ENCODE results near the gene GFY.
A peak's percentile ranks its signal among the peaks of the same experiment; 100 is the strongest.

Gene GFY

DNA sequence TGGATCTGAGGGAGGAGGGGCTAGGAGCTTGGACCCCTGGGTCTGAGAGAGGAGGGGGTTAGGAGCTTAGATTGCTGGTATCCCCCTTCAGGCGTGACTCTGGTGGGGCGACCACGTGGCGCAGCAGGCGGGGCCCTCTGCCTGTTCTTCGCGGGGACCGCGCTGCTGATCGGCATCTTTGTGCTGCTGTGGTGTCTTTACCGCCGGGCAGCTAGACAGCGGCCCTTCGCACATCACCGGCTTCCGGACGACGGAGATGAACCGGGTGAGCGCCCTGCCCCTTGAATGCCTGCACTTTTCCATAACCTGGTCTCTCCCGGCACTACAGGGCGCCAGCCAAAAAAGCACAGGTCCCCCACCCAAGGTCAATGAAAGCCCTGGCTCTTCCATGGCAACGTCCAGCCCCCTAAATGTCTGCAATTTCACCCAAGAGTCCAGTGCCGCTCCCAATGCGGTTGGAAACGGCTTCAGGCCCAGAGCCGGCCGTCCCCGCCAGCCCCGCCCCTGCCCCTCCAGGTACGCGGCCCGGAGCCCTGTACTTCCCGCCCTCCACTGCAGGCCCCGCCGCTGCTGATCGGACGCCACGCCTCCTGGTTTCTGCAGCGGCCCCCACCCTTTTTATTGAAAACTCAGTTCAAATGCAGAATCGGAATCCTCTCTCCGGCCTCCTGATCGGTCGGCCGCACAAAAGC lies 2.8 kb downstream of the GFY start:
- peaks cover 3 to 7% of the 10 kb centered on the region in 2 donors for H3K4me1 ChIP-seq (ENCODE audit: control insufficient read depth in 2 of 2, insufficient read depth in 2 of 2, low read length in 2 of 2)
- no peaks in the 10 kb centered on the region for H3K36me3 ChIP-seq (ENCODE audit: control insufficient read depth in 2 of 2, insufficient read depth in 2 of 2, low read length in 2 of 2)
- peak overlapping the region; percentile 9 to 20 for H3K4me3 ChIP-seq (ENCODE audit: low read length in 2 of 2)
- no peak overlapping the region for H3K9ac ChIP-seq (ENCODE audit: low read depth in 1 of 2, low read length in 2 of 2)
- peaks cover 68 to 77% of the 10 kb centered on the region in 2 donors for H3K27me3 ChIP-seq (ENCODE audit: control insufficient read depth in 2 of 2, insufficient read depth in 2 of 2, low read length in 2 of 2)
- H3K9me3 ChIP-seq (ENCODE audit: control insufficient read depth in 2 of 2, low read length in 2 of 2) = no peaks in the 10 kb centered on the region
- H3K27ac ChIP-seq (ENCODE audit: low read depth in 2 of 2, low read length in 2 of 2) = no peak overlapping the region

DNA sequence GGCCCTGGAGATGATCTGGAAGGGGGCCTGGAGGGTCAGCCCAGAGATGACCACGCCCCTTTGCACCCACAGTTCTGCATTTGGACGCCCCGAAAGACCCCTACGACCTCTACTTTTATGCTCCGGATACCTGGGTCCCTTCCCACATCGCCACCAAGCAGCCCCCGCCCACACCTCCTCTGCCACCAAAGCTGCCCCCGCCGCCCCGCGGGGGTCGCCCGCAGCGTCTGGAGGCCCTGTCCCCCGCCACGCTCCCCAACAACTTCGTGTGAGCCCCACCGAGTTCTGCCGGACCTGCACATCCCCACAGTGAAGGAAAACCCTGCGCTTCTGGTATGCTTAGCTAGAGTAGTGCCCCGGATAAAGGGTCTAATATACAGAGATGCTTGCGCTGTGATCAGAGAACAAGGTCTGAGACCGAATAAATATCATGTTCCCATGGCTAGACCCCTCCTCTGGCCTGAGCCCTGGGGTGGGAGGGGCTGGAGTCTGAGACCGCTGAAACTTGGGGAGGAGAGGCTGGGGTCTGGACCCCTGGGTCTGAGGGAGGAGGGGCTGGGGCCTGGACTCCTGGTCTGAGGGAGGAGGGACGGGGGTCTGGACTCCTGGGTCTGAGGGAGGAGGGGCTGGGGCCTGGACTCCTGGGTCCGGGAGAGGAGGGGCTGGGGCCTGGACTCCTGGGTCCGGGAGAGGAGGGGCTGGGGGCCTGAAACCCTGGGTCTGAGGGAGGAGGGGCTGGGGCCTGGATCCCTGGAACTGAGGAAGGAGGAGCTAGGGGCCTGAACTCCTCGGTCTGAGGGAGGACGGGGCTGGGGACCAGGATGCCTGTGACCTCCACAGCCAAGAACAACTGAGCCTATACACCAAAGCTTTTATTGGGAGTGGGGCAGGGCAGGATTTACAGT lies 3.6 kb downstream of the GFY start:
- Histone ChIP-seq H3K27ac (ENCODE audit: low read depth in 2 of 2, low read length in 2 of 2) (no peak overlapping the region), H3K9ac (ENCODE audit: low read depth in 1 of 2, low read length in 2 of 2) (no peak overlapping the region), H3K9me3 (ENCODE audit: control insufficient read depth in 2 of 2, low read length in 2 of 2) (no peaks in the 10 kb centered on the region), H3K27me3 (ENCODE audit: control insufficient read depth in 2 of 2, insufficient read depth in 2 of 2, low read length in 2 of 2) (peaks cover 67 to 77% of the 10 kb centered on the region in 2 donors), H3K4me1 (ENCODE audit: control insufficient read depth in 2 of 2, insufficient read depth in 2 of 2, low read length in 2 of 2) (peaks cover 3 to 7% of the 10 kb centered on the region in 2 donors), H3K4me3 (ENCODE audit: low read length in 2 of 2) (no peak overlapping the region), H3K36me3 (ENCODE audit: control insufficient read depth in 2 of 2, insufficient read depth in 2 of 2, low read length in 2 of 2) (no peaks in the 10 kb centered on the region)

DNA sequence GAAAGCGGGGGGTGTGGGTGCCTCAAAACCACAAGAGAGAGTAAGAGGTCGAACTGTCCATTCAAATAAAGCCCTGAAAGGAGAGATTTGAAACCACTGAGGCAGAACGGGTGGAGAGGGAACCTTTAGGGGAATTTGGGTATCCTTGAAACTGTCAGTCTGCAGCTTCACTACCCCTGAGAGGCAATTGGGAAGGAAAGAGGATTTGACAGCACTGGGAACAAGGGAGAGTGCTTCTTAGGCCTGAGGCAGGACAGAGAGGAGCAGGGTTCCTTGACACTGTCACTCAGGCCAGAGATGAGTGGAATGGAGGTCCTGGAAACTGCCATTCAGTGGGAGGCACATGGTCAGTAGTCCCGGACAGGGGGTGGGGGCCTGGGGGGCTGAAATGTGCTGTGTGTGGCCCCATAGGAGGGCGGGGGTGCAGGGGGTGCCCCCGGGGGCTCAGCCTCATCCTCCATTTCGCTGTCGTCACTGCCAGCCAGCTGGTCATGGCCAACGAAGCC lies 5.0 kb downstream of the GFY start:
- H3K4me3 ChIP-seq (ENCODE audit: low read length in 2 of 2) = no peak overlapping the region
- peaks cover 3 to 7% of the 10 kb centered on the region in 2 donors for H3K4me1 ChIP-seq (ENCODE audit: control insufficient read depth in 2 of 2, insufficient read depth in 2 of 2, low read length in 2 of 2)
- H3K27me3 ChIP-seq (ENCODE audit: control insufficient read depth in 2 of 2, insufficient read depth in 2 of 2, low read length in 2 of 2) = peaks cover 68 to 73% of the 10 kb centered on the region in 2 donors
- H3K9me3 ChIP-seq (ENCODE audit: control insufficient read depth in 2 of 2, low read length in 2 of 2) = no peaks in the 10 kb centered on the region
- no peaks in the 10 kb centered on the region for H3K36me3 ChIP-seq (ENCODE audit: control insufficient read depth in 2 of 2, insufficient read depth in 2 of 2, low read length in 2 of 2)
- no peak overlapping the region for H3K9ac ChIP-seq (ENCODE audit: low read depth in 1 of 2, low read length in 2 of 2)
- H3K27ac ChIP-seq (ENCODE audit: low read depth in 2 of 2, low read length in 2 of 2) = no peak overlapping the region

DNA sequence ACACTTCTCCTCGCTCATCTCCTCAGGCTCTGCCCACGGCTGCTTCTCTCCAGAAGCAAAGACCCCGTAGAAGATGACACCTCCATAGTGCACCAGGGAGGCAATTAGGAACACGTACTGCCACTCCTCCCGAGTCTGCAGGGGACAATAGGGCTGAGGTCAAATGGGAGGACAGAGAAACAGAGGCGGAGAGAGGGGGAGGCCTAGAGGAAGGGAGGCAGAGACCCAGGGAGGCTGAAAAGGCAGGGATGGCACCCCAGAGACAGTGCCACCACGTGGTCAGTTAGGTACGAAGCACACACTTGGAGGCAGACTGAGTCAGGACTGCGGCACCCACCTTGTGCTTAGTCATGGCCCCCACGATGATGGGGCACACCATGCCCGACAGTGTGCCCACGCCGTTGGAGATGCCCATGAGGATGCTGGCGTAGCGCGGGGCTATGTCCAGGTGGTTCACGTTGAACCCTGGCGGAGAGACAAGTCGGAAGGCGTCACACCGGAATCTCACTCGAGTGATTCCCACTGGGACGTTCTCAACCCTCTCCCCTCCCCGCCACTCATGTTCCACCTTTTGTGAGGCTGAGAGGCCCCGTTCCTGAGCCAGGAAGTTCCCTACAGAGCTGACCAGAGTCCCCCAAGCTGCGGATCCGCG lies 5.6 kb downstream of the GFY start:
- H3K9ac ChIP-seq (ENCODE audit: low read depth in 1 of 2, low read length in 2 of 2) = no peak overlapping the region
- H3K27ac ChIP-seq (ENCODE audit: low read depth in 2 of 2, low read length in 2 of 2) = no peak overlapping the region
- H3K9me3 ChIP-seq (ENCODE audit: control insufficient read depth in 2 of 2, low read length in 2 of 2) = no peaks in the 10 kb centered on the region
- H3K36me3 ChIP-seq (ENCODE audit: control insufficient read depth in 2 of 2, insufficient read depth in 2 of 2, low read length in 2 of 2) = no peaks in the 10 kb centered on the region
- H3K4me3 ChIP-seq (ENCODE audit: low read length in 2 of 2) = no peak overlapping the region
- peaks cover 3 to 7% of the 10 kb centered on the region in 2 donors for H3K4me1 ChIP-seq (ENCODE audit: control insufficient read depth in 2 of 2, insufficient read depth in 2 of 2, low read length in 2 of 2)
- peaks cover 62 to 73% of the 10 kb centered on the region in 2 donors for H3K27me3 ChIP-seq (ENCODE audit: control insufficient read depth in 2 of 2, insufficient read depth in 2 of 2, low read length in 2 of 2)

DNA sequence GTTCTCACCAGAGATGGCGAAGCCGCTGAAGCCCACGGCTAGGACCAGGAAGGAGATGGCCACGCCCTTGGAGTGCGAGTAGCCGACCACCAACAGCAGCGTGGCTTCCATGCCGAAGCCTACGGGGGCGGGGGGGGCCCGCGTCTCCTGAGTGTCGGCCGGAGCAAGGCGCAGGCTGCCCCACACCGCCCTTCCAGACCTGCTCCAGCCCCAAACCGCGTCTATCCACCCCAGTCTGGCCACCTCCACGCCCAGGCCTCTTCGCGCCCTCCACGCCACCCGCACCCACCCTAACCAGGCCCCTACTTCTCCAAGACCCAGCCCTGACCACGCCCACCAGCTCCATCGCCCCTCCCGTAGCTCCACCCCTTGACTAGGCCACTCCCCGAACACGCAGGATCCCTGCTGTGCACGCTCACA lies 6.2 kb downstream of the GFY start:
- Histone ChIP-seq H3K36me3 (ENCODE audit: control insufficient read depth in 2 of 2, insufficient read depth in 2 of 2, low read length in 2 of 2) (no peaks in the 10 kb centered on the region), H3K9ac (ENCODE audit: low read depth in 1 of 2, low read length in 2 of 2) (no peak overlapping the region), H3K4me3 (ENCODE audit: low read length in 2 of 2) (no peak overlapping the region), H3K27ac (ENCODE audit: low read depth in 2 of 2, low read length in 2 of 2) (no peak overlapping the region), H3K9me3 (ENCODE audit: control insufficient read depth in 2 of 2, low read length in 2 of 2) (no peaks in the 10 kb centered on the region), H3K4me1 (ENCODE audit: control insufficient read depth in 2 of 2, insufficient read depth in 2 of 2, low read length in 2 of 2) (peaks cover 3 to 7% of the 10 kb centered on the region in 2 donors), H3K27me3 (ENCODE audit: control insufficient read depth in 2 of 2, insufficient read depth in 2 of 2, low read length in 2 of 2) (peaks cover 62 to 73% of the 10 kb centered on the region in 2 donors)

DNA sequence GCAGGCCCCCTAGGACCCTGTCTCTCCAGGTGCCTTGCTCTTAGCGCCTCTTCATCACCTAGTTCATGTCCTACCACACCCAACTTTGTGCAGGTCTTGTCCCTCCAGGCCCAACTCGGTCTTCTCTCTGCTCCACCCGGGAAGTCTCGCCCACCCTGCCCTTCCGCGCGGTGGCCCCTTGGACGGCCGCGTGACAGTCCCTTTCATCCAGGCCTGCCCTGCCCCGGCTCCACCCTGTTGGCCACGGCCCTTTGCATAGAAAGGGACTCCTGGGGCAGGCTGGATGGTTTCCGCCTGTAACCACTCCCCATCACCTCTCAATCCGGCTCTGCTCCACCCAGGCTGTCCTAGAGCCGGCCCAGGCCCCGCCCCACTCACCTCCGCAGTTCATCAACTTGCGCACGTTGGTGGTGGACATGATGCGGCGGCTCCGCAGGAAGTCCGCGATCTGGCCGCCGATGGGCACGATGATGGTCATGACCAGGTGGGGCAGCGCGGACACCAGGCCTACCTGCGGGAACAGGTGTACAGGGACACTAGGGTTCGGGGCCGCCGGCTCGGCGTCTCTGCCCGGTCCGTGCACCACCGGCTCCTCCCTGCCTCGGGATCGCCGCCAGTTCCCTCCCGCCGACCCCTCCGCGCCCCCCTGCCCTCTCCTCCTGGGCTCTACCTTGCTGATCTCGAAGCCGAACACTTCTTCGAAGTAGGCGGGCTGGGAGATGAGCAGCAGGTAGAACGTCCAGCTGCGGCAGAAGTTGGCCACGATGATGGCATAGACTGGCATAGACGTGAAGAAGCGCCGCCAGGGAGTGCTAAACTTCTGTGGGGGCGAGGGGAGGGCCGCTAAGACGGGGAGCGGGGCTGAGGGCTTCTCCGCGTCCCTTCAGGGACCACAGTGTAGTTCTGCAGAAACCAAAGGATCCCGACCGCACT lies 7.2 kb downstream of the GFY start:
- Histone ChIP-seq H3K9ac (ENCODE audit: low read depth in 1 of 2, low read length in 2 of 2) (no peak overlapping the region), H3K27ac (ENCODE audit: low read depth in 2 of 2, low read length in 2 of 2) (no peak overlapping the region), H3K9me3 (ENCODE audit: control insufficient read depth in 2 of 2, low read length in 2 of 2) (no peaks in the 10 kb centered on the region), H3K4me1 (ENCODE audit: control insufficient read depth in 2 of 2, insufficient read depth in 2 of 2, low read length in 2 of 2) (peaks cover 3 to 7% of the 10 kb centered on the region in 2 donors), H3K36me3 (ENCODE audit: control insufficient read depth in 2 of 2, insufficient read depth in 2 of 2, low read length in 2 of 2) (no peaks in the 10 kb centered on the region), H3K27me3 (ENCODE audit: control insufficient read depth in 2 of 2, insufficient read depth in 2 of 2, low read length in 2 of 2) (peaks cover 60 to 75% of the 10 kb centered on the region in 2 donors), H3K4me3 (ENCODE audit: low read length in 2 of 2) (no peak overlapping the region)

DNA sequence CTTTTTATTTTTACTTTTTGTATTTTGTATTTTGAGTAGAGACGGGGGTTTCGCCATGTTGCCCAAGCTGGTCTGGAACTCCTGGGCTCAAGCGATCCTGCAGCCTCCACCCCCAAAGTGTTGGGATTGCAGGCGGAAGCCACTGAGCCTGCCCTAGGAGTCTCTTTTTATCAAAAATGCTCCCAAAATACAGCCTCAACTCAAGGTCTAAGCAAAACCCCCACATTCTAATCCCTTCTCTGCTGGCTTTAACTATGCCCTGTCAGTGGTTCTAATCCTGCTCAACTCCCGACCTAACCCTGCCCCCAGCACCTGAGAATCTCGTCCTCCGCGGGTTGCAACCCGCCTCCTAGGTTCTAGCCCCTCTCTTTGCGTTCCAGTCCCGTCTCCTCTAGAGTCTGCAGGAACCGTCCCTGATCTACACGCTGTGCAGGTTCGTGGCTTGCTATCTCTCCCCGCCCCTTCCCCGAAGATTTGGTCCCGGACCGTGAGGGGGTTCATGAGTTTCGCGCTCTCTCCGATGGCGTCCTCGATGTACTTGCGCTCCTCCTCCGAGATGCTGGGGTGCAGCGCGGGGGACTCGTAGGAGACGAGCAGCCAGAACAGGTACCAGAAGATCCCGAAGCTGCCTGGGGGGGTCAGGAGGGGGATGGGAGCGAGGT lies 8.2 kb downstream of the GFY start:
- H3K4me1 ChIP-seq (ENCODE audit: control insufficient read depth in 2 of 2, insufficient read depth in 2 of 2, low read length in 2 of 2) = peaks cover 2 to 3% of the 10 kb centered on the region in 2 donors
- H3K9ac ChIP-seq (ENCODE audit: low read depth in 1 of 2, low read length in 2 of 2) = no peak overlapping the region
- no peaks in the 10 kb centered on the region for H3K9me3 ChIP-seq (ENCODE audit: control insufficient read depth in 2 of 2, low read length in 2 of 2)
- H3K27me3 ChIP-seq (ENCODE audit: control insufficient read depth in 2 of 2, insufficient read depth in 2 of 2, low read length in 2 of 2) = peaks cover 63 to 78% of the 10 kb centered on the region in 2 donors
- H3K27ac ChIP-seq (ENCODE audit: low read depth in 2 of 2, low read length in 2 of 2) = no peak overlapping the region
- H3K4me3 ChIP-seq (ENCODE audit: low read length in 2 of 2) = no peak overlapping the region
- H3K36me3 ChIP-seq (ENCODE audit: control insufficient read depth in 2 of 2, insufficient read depth in 2 of 2, low read length in 2 of 2) = no peaks in the 10 kb centered on the region

DNA sequence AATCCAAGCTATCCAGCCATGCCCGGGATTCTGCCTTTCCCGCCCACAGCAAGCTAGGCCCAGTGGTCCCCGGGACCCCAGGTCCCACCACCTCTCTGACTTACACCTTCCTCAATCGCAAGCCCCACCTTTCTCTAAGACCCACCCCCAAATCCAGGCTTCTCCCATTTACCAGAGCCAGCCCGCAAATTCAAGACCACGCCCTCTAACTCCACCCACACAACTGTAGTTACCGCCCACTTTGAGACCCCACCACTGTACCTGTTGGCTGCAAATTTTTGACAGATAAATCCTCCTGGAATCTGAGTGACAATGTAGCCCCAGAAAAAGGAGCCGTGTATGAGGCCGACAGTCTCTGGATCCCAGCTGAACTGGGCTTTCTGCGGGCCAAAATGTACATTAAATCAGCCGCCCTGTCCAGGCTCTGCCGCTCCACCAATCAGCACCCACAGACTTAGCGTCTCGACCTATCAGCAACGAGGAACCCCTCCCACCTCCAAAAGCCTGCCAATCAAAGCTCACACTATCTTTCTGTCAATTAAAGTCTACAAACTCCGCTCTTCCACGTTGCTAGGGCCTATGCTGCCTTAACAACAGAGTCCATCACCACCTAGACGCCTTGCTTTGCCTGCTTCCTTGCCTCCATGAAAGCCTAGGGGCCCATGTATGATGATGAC lies 9.9 kb downstream of the GFY start:
- no peak overlapping the region for H3K9ac ChIP-seq (ENCODE audit: low read depth in 1 of 2, low read length in 2 of 2)
- H3K27me3 ChIP-seq (ENCODE audit: control insufficient read depth in 2 of 2, insufficient read depth in 2 of 2, low read length in 2 of 2) = peaks cover 60 to 80% of the 10 kb centered on the region in 2 donors
- no peaks in the 10 kb centered on the region for H3K36me3 ChIP-seq (ENCODE audit: control insufficient read depth in 2 of 2, insufficient read depth in 2 of 2, low read length in 2 of 2)
- H3K4me1 ChIP-seq (ENCODE audit: control insufficient read depth in 2 of 2, insufficient read depth in 2 of 2, low read length in 2 of 2) = peaks cover 0 to 3% of the 10 kb centered on the region in 2 donors
- no peak overlapping the region for H3K4me3 ChIP-seq (ENCODE audit: low read length in 2 of 2)
- H3K9me3 ChIP-seq (ENCODE audit: control insufficient read depth in 2 of 2, low read length in 2 of 2) = no peaks in the 10 kb centered on the region
- H3K27ac ChIP-seq (ENCODE audit: low read depth in 2 of 2, low read length in 2 of 2) = no peak overlapping the region
